HG02763 (cell line): ENCODE data around the gene RANBP9.

ENCODE experiments used
- ATAC-seq: cut with Tn5 transposase; IDR thresholded peaks from one replicate; pipeline ENCODE4 v1.9.1; 2021; ENCODE audit warnings: mild to moderate bottlenecking, moderate library complexity; ENCODE audit not compliant: unreplicated experiment

Gene RANBP9

DNA sequence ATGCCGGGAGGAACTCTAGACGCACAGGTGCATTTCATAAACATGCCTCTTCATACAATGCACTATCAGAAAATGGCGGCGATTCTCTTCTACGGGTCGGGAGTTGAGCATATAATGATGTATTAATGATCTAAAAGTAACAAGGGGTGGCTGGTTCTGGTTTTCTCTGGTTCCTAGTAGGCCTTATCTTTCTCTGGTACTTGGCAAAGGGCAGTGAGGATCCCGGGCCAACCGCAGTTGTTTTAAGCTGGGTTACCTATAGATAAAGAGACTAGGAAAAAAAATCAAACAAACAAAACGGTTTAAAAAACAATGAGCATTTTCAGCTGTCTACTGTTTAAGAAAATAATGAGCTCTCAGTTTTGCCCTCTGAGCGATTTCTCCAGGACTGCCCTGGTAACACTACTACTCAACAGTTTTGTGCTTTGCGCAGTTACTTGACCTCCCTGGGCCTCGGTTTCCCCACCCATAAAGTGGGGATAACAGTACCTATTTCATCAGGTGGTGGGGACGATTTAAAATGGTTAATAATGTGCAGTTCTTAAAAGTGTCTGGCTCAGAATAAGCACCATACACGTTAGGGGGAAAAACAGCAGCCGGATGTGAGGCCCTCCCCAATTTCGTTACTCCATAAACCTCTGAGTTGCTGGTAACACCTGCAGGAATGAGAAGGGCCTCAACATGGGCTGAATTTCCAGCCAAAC is 138.5 kb downstream of the RANBP9 start:
- no peak for ATAC-seq

GRCh38 chr6:13572240-13572639 is 139.4 kb downstream of the RANBP9 start:
- ATAC-seq: no peak
